ENCODE results near the gene SERPINA1. TPM values are rescaled to one million over a fixed set of nuclear protein-coding genes. Genes with fewer than 3 reads are reported as not detected.

SERPINA1 gene
- total and polyA plus RNA-seq, 10 of the 15 experiments (the other 5 are each of a cell fraction or from before 2014, with no cell fraction given), result 0.16 to 6.6 (median 0.53) TPM

DNA sequence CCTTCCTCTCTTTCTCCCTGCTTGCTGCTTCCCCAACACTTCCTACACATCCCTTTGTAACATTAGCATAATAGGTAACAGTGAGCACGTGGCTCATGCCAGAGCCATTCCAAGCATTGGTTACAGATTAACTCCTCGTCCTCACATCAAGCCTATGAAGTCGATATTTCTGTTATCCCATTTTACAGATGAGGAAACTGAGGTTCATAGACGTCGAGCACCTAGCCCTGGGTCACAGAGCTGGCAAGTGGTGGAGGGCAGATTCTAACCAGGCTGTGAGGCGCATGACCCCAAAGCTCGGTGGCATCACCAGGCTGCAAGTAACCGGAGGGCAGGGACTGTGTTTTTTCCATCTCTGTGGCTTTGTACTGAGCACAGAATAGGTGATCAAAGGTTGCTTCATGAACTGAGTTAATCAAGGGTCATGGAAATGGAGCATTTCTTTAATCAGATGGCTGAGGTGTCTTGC, 5.7 kb upstream of the SERPINA1 start:
- no peaks in the 10 kb centered on the region for H3K9me3 ChIP-seq (replicated peaks; ENCODE audit: control insufficient read depth, insufficient read depth, low read length)
- ChIA-PET POLR2A (no interaction called here), CTCF (interaction anchor here (0.9 kb wide), 1 partner anchor 20 kb away, joined by 4 read pairs; no protein-coding TSS in a partner anchor), RAD21 (ENCODE audit: unreplicated experiment) (no interaction called here), SMC1A (ENCODE audit: uncharacterized antibody, unreplicated experiment) (no interaction called here)
- WGBS (ENCODE audit: insufficient coverage, insufficient replicate concordance, low lambda C conversion rate, missing lambda C conversion rate), result 30% methylated on average over 8 of the region's 8 CpGs
- no peak overlapping the region for H3K9ac ChIP-seq (ENCODE audit: control insufficient read depth, insufficient read depth, low read length)
- no peaks in the 10 kb centered on the region; the same call in 1 of the 2 replicates for H4K20me1 ChIP-seq (ENCODE audit: control insufficient read depth, insufficient read depth)
- no peak overlapping the region for H3K27ac ChIP-seq (ENCODE audit: control insufficient read depth, insufficient read depth)
- no peaks in the 10 kb centered on the region for H3K36me3 ChIP-seq (ENCODE audit: control insufficient read depth in 2 of 2, insufficient read depth in 2 of 2, low read length in 1 of 2)
- H2AFZ ChIP-seq (ENCODE audit: control insufficient read depth, low read depth, low read length), result no peak overlapping the region
- in situ Hi-C loops (cut with MboI) (no loop called here), intact Hi-C loops (cut with micrococcal nuclease; ENCODE audit: unreplicated experiment) (no loop called here)
- no peaks in the 10 kb centered on the region; the same call in 1 of the 2 replicates for H3K4me1 ChIP-seq (ENCODE audit: control insufficient read depth, insufficient read depth, low read length)
- peaks cover 0 to 2% of the 10 kb centered on the region in 2 experiments; a peak in 1 of 4 replicates for H3K27me3 ChIP-seq (replicated peaks in 1 of 2; ENCODE audit: control insufficient read depth in 2 of 2, insufficient read depth in 2 of 2, low read length in 1 of 2)
- H3K4me2 ChIP-seq (ENCODE audit: control insufficient read depth, insufficient read depth), result no peak overlapping the region
- BruUV-seq (replicated peaks), result no TSS peak
- FAIRE-seq, result no peak
- no peak for DNase-seq (ENCODE audit: low read depth, low spot score)
- TF ChIP-seq WRNIP1 (IDR thresholded peaks at IDR 0.05; ENCODE audit: borderline replicate concordance, low read depth, low read length), result no peak
- no peak for ATAC-seq
- no peak overlapping the region for H3K4me3 ChIP-seq
- no peaks in the 10 kb centered on the region for H3K79me2 ChIP-seq (ENCODE audit: control insufficient read depth, insufficient read depth, low read length)

- in situ Hi-C loops (cut with MboI) (no loop called here), intact Hi-C loops (cut with micrococcal nuclease; ENCODE audit: unreplicated experiment) (no loop called here)
- no peaks in the 10 kb centered on the region; the same call in 1 of the 2 replicates for H4K20me1 ChIP-seq (ENCODE audit: control insufficient read depth, insufficient read depth)
- no peak overlapping the region for H2AFZ ChIP-seq (ENCODE audit: control insufficient read depth, low read depth, low read length)
- POLR2A ChIA-PET, result no interaction called here
- WGBS (ENCODE audit: insufficient coverage, insufficient replicate concordance, low lambda C conversion rate, missing lambda C conversion rate), result 69% methylated on average over 10 of the region's 10 CpGs
- H3K27me3 ChIP-seq (replicated peaks in 1 of 2; ENCODE audit: control insufficient read depth in 2 of 2, insufficient read depth in 2 of 2, low read length in 1 of 2), result no peaks in the 10 kb centered on the region
- no TSS peak for BruUV-seq (replicated peaks)
- H3K79me2 ChIP-seq (ENCODE audit: control insufficient read depth, insufficient read depth, low read length), result no peaks in the 10 kb centered on the region
- H3K4me2 ChIP-seq (ENCODE audit: control insufficient read depth, insufficient read depth), result no peak overlapping the region
- H3K4me3 ChIP-seq, result no peak overlapping the region
- H3K9me3 ChIP-seq (replicated peaks; ENCODE audit: control insufficient read depth, insufficient read depth, low read length), result no peaks in the 10 kb centered on the region
- no peak overlapping the region for H3K27ac ChIP-seq (ENCODE audit: control insufficient read depth, insufficient read depth)
- no peak for ATAC-seq
- no peaks in the 10 kb centered on the region for H3K36me3 ChIP-seq (ENCODE audit: control insufficient read depth in 2 of 2, insufficient read depth in 2 of 2, low read length in 1 of 2)
- CTCF ChIA-PET, result interaction anchor here (0.9 kb wide), 1 partner anchor 21 kb away, joined by 4 read pairs; no protein-coding TSS in a partner anchor
- no peaks in the 10 kb centered on the region; the same call in 1 of the 2 replicates for H3K4me1 ChIP-seq (ENCODE audit: control insufficient read depth, insufficient read depth, low read length)
- FAIRE-seq, result no peak
- SMC1A ChIA-PET (ENCODE audit: uncharacterized antibody, unreplicated experiment), result no interaction called here
- no peak overlapping the region for H3K9ac ChIP-seq (ENCODE audit: control insufficient read depth, insufficient read depth, low read length)
- RAD21 ChIA-PET (ENCODE audit: unreplicated experiment), result no interaction called here
- DNase-seq (ENCODE audit: low read depth, low spot score), result no peak
- no peak for TF ChIP-seq WRNIP1 (IDR thresholded peaks at IDR 0.05; ENCODE audit: borderline replicate concordance, low read depth, low read length)
- no peak for TF ChIP-seq MXI1 (IDR thresholded peaks at IDR 0.05; ENCODE audit: low read depth, low read length)
- no peak for TF ChIP-seq MLLT1 (IDR thresholded peaks at IDR 0.05)
- TF ChIP-seq ZBED1 (IDR thresholded peaks at IDR 0.05; ENCODE audit: borderline replicate concordance), result no peak
- TF ChIP-seq CEBPB (IDR thresholded peaks at IDR 0.05; ENCODE audit: borderline replicate concordance in 1 of 2, low read depth in 2 of 2, low read length in 2 of 2), result no peak
- no peak for TF ChIP-seq FOXK2 (IDR thresholded peaks at IDR 0.05)
- no peak for TF ChIP-seq STAT3 (IDR thresholded peaks at IDR 0.05; ENCODE audit: low read depth, low read length)
- TF ChIP-seq, protein P1, sequence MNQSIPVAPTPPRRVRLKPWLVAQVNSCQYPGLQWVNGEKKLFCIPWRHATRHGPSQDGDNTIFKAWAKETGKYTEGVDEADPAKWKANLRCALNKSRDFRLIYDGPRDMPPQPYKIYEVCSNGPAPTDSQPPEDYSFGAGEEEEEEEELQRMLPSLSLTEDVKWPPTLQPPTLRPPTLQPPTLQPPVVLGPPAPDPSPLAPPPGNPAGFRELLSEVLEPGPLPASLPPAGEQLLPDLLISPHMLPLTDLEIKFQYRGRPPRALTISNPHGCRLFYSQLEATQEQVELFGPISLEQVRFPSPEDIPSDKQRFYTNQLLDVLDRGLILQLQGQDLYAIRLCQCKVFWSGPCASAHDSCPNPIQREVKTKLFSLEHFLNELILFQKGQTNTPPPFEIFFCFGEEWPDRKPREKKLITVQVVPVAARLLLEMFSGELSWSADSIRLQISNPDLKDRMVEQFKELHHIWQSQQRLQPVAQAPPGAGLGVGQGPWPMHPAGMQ (IDR thresholded peaks at IDR 0.05; ENCODE audit: borderline replicate concordance), result no peak
- no peak for TF ChIP-seq MEF2A (IDR thresholded peaks at IDR 0.05; ENCODE audit: insufficient read depth, low read depth, low read length)
- TF ChIP-seq SUZ12 (IDR thresholded peaks at IDR 0.05; ENCODE audit: unreplicated experiment), result no peak
- no peak for TF ChIP-seq BHLHE40 (IDR thresholded peaks at IDR 0.05; ENCODE audit: borderline replicate concordance in 1 of 2, low read depth in 2 of 2, low read length in 1 of 2)
Measured at GRCh38 chr14:94393474-94393873, 5.1 kb upstream of the SERPINA1 start.
